Bronchial epithelial cell (primary cell): ENCODE results near the gene PLPP7. TPM values are rescaled to one million over a fixed set of nuclear protein-coding genes. Genes with fewer than 3 reads are reported as not detected.
"Not testable (repeated sequence)": the region's sequence is repeated elsewhere in the genome, so short reads cannot be mapped to it uniquely, and the experiment has no call there.

ENCODE experiments used
- DNase-seq: peaks from one replicate; pipeline ENCODE4 v3.0.0-alpha.2; 2010; ENCODE audit warnings: low read depth
- FAIRE-seq: peaks from 2 replicates; lab custom pipeline; 2011; peaks lifted over from hg19 to GRCh38; lab: Jason Lieb, UNC
- H3K27me3 ChIP-seq: 2 replicates; pipeline ENCODE4 v1.5.1; 2011; ENCODE audit warnings: low read length; ENCODE audit not compliant: control insufficient read depth, insufficient read depth
- H3K36me3 ChIP-seq: 2 replicates; pipeline ENCODE4 v1.5.1; 2011; ENCODE audit warnings: low read length; ENCODE audit not compliant: control insufficient read depth, insufficient read depth
- H3K4me3 ChIP-seq: 2 replicates; pipeline ENCODE4 v1.5.1; 2011; ENCODE audit warnings: mild to moderate bottlenecking, low read depth, low read length, control low read depth
- total RNA-seq: library from RNA; depleted of rRNA; stranded (reverse); fragments of >200 nt; gene quantifications from 2 replicates; pipeline ENCODE4 v1.2.1, GENCODE V29; 2014
- TF ChIP-seq, protein P1 (sequence below): IDR thresholded peaks from 2 replicates; pipeline ENCODE4 v1.5.1; 2011; ENCODE audit warnings: mild to moderate bottlenecking, moderate library complexity, low read length, control low read depth, inconsistent platforms; ENCODE audit not compliant: insufficient read depth, severe bottlenecking

Gene PLPP7
- total RNA-seq, 1 donor from 2014 or later, result not detected

DNA sequence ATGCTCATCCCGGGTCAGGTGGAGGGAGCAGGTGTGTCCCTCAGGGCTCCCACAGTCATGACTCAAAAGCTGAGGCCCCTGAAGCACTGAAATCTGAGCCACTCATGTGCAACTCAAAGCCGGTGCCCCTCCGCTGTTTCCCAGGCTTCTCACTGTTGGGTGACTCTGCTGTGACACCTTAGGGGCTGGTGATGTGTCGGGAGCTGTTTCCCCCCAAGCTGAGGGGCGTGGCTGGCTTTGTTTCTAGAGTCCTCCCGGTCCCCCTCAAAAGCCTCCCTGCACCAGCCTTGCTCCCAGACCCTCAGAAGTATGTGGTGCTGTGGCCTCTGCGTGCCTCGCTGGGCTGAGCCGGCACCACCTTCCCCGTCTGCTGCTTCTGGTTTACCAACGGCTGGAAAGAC is 39.7 kb downstream of the PLPP7 start:
- FAIRE-seq, result no peak

DNA sequence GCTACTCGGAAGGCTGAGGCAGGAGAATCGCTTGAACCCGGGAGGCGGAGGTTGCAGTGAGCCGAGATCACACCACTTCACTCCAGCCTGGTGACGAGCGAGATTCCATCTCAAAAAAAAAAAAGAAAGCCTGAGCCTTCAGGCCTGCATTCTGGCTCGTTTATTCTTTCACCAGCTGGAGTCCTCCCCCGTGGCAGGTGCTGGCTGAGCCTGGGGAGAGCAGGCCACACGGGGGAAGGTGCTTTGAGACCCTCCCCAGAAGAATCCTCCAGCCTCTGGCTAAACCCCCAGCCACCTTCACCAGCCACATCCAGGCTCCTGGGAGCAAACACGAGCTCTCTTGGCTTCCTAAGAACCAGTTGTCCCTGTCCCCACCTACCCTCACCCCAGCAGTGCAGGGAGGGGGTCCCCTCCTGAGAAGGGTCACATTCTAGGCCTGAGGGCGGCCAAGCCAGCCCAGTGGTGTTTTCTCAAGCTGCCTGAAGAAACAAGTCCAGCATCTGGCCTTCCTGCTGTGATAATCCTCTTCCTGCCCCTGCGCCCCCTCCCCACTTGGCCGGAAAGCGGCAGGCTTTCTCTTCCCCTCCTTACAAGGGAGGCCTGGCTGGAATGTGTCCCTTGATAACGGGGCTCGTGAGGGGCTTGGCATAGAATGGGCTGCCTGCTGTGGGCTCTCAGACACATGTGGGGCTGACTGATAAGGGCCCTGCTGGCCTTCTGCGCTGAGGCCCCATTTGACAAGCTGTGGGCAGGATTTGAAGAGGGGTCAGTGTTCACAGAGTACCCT is 41.5 kb downstream of the PLPP7 start:
- FAIRE-seq, result no peak
- H3K4me3 ChIP-seq, result no peak overlapping the region
- H3K36me3 ChIP-seq, result no peaks in the 10 kb centered on the region
- TF ChIP-seq, protein P1, sequence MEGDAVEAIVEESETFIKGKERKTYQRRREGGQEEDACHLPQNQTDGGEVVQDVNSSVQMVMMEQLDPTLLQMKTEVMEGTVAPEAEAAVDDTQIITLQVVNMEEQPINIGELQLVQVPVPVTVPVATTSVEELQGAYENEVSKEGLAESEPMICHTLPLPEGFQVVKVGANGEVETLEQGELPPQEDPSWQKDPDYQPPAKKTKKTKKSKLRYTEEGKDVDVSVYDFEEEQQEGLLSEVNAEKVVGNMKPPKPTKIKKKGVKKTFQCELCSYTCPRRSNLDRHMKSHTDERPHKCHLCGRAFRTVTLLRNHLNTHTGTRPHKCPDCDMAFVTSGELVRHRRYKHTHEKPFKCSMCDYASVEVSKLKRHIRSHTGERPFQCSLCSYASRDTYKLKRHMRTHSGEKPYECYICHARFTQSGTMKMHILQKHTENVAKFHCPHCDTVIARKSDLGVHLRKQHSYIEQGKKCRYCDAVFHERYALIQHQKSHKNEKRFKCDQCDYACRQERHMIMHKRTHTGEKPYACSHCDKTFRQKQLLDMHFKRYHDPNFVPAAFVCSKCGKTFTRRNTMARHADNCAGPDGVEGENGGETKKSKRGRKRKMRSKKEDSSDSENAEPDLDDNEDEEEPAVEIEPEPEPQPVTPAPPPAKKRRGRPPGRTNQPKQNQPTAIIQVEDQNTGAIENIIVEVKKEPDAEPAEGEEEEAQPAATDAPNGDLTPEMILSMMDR, result no peak
- no peak for DNase-seq
- H3K27me3 ChIP-seq, result peaks cover 2% of the 10 kb centered on the region

More for the DNA sequence above, 39.7 kb downstream of the PLPP7 start:
- TF ChIP-seq, protein P1, result no peak
- Histone ChIP-seq H3K36me3 (no peaks in the 10 kb centered on the region), H3K4me3 (no peak overlapping the region), H3K27me3 (peaks cover 2% of the 10 kb centered on the region)
- no peak for DNase-seq

DNA sequence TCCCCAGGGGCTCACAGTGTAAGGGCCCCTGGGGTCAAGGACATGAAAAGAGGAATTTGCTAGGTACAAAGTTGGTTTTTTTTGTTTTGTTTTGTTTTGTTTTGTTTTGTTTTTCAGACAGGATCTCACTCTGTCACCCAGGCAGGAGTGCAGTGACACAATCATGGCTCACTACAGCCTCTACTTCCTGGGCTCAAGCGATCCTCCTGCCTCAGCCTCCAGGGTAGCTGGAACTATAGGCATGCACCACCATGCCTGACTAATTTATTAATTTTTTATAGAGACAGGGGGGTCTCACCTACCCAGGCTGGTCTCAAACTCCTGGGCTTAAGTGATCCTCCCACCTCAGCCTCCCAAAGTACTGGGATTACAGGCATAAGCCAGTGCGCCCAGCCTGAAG is 42.5 kb downstream of the PLPP7 start:
- not testable (repeated sequence) for FAIRE-seq, H3K4me3 ChIP-seq, H3K27me3 ChIP-seq, DNase-seq, H3K36me3 ChIP-seq

DNA sequence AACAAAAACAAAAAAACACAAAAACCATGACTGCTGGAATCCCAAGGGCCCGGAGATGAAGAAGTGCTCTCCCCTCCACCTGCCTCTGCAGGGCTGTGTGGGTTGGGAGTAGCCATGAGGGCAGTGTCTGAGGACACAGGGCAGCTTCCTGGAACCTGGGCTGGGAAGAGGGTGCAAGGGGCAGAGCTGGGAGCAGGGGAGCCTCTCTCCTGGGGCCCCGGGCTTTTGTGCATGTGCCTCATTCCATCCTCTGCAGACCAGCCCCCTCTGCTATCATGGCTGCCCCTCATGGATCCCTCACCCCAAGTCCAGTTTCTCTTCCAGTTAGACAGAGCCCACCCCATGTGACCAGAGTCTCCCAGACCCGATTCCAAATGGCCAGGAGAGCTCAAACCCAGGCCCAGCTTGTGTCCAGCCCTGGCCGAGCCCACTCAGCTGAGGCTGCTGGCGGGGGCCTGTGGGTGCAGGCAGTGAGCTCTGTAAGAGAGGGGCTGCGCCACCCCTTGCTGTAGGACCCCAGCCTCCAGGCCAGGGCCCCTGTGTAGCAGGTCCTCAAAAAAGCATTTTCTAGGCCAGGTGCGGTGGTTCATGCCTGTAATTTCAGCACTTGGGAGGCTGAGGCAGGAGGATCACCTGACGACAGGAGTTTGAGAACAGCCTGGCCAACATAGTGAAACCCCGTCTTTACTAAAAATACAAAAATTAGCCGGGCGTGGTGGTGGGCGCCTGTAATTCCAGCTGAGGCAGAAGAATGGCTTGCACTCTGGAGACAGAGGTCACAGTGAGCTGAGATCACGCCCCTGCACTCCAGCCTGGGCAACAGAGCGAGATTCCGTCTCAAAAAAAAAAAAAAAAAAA is 44.5 kb downstream of the PLPP7 start:
- no peaks in the 10 kb centered on the region for H3K36me3 ChIP-seq
- TF ChIP-seq, protein P1, result no peak
- no peak overlapping the region for H3K4me3 ChIP-seq
- H3K27me3 ChIP-seq, result peaks cover 2% of the 10 kb centered on the region
- FAIRE-seq (no peak), DNase-seq (no peak)

DNA sequence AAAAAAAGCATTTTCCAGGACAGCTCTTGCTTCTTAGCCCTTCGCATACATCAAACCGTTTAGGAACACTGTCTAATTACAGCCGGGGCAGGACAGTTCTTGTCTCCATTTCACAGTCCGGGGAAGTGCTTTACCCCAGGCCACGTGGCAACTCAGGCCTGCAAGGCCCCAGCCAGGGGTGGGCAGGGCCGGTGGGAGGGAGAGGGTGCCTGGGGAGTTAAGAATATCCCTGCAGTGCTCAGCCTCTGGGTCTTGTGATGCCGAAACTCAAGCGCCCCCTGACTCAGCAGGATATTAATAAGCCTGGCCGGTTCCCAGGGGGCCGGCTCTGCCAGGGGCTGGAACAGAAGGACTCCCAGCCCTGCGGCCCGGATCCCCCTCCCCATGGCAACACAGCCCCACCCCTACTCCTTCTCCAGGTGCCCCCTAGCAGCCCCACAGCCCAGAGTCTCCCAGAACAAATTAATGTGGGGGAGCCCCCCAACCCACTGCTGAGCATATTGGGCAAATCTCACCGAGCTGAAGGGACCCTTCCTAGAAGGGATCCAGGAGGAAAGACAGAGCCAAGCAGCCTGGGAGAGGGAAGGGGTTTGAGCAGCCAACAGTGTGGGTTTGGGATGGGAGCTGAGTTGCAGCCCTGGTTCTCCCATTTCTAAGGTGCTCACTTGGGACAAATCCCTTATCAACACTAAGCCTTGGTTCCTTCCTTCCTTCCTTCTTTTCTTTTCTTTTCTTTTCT is 45.3 kb downstream of the PLPP7 start:
- no peak overlapping the region for H3K4me3 ChIP-seq
- peaks cover 2% of the 10 kb centered on the region for H3K27me3 ChIP-seq
- DNase-seq (no peak), FAIRE-seq (no peak)
- TF ChIP-seq, protein P1, result no peak
- H3K36me3 ChIP-seq, result no peaks in the 10 kb centered on the region
